KOPT-K1 (cell line): ENCODE data around the gene ACER2.
"Not testable (repeated sequence)": the region's sequence is repeated elsewhere in the genome, so short reads cannot be mapped to it uniquely, and the experiment has no call there.

ENCODE experiments used
- H3K27ac ChIP-seq: fragments of 200-600 bp; sonication (generic); 2 replicates; pipeline ENCODE4 v1.5.1; 2016; ENCODE audit warnings: antibody characterized with exemption, mild to moderate bottlenecking, low read depth, low read length; ENCODE audit not compliant: poor library complexity, severe bottlenecking
- H3K36me3 ChIP-seq: fragments of 200-600 bp; sonication (generic); 2 replicates; pipeline ENCODE4 v1.5.1; 2017; ENCODE audit warnings: antibody characterized with exemption, mild to moderate bottlenecking, low read length, moderate library complexity; ENCODE audit not compliant: insufficient read depth
- H3K9me3 ChIP-seq: fragments of 200-600 bp; sonication (generic); 2 replicates; pipeline ENCODE4 v1.5.1; 2017; ENCODE audit warnings: antibody characterized with exemption, low read length, mild to moderate bottlenecking; ENCODE audit not compliant: insufficient read depth, poor library complexity, severe bottlenecking

Gene ACER2

DNA sequence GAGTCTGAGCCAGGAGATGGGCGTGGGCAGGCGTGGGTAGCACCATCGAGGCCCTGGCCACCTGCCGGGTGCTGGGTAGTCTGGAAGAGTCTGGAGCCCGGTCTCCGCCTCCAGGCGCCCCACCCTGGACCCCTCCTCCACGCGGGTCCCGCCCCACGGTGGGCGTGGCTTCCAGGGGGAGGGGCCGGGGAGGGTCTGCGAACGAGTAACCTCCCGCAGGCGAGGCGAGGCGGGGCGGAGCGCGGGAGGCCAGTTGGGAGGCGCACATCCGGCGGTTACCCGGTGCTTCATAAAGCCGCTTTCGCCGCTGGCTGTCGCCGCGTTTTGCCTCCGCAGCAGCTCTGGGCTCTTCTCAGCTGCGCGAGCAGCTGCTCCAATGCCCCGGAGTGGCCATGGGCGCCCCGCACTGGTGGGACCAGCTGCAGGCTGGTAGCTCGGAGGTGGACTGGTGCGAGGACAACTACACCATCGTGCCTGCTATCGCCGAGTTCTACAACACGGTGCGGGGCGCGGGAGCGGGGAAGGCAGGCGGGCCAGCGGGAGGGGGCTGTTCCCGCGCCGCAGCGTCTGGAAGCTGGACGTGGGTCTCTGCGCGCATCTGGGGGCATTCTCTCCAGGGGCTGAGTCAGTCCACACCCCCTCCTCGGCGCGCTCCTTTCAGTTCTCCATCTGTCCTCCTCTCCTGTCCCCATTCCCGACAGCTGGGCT, at the start of gene ACER2:
TSS of gene ACER2 (plus strand) at position 317 of the 708 bp plus-strand sequence. CDS start at position 393, 76 bp downstream.
- peak within 1 kb of the TSS; percentile 71 for H3K27ac ChIP-seq
- peaks cover 3% of the 10 kb centered on the region for H3K9me3 ChIP-seq
- H3K36me3 ChIP-seq = no peaks in the 10 kb centered on the region

DNA sequence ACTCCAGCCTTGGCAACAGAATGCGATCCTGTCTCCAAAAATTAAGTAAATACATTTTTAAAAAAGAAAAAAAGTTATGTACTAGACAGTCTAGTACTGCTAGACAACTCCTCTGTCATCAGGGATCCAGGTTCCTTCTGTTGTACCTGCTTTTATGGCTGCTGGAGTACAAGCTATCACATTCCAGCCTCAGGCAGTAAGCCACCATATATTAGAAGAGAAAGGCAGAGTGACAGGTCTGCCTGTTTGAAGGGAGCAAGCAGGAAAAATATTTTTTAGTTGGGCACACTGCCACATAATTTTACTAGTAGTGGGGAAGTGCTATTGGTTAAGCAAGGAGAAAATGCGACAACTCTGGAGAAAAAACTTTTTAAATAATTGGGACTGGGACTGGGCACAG, 39.7 kb upstream of the ACER2 start:
- H3K36me3 ChIP-seq = peaks cover 81% of the 10 kb centered on the region
- H3K9me3 ChIP-seq = no peaks in the 10 kb centered on the region
- no peak overlapping the region for H3K27ac ChIP-seq

DNA sequence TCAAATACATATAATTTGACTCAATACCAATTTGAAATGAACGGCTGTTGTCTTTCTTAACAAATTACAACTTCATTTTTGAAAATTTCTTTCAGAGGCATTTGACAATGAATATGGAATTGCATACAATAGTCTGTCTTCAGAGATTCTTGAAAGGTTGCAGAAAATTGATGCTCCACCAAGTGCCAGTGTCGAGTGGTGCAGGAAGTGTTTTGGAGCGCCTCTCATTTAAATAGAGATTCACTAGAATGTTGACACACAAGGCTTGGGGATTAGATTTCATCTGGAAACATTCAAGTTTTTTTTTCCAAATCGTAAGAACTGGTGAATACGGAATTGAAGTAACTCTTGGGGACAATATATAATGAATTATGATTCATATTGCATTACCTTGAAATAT, 36.9 kb upstream of the ACER2 start:
- Histone ChIP-seq H3K27ac (no peak overlapping the region), H3K36me3 (peaks cover 89% of the 10 kb centered on the region), H3K9me3 (no peaks in the 10 kb centered on the region)

DNA sequence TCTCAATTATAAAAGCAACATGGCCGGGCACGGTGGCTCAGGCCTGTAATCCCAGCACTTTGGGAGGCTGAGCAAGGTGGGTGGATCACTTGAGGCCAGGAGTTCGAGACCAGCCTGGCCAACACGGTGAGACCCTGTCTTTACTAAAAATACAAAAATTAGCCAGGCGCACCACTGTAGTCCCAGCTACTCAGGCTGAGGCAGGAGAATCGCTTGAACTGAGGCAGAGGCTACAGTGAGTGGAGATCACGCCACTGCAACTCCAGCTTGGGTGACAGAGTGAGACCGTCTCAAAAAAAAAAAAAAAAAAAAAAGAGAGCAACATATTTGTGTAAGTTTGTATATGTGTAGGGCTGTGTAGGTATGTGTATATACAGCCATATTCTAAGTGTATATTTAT, 36.2 kb upstream of the ACER2 start:
- H3K27ac ChIP-seq = no peak overlapping the region
- no peaks in the 10 kb centered on the region for H3K9me3 ChIP-seq
- peaks cover 90% of the 10 kb centered on the region for H3K36me3 ChIP-seq

DNA sequence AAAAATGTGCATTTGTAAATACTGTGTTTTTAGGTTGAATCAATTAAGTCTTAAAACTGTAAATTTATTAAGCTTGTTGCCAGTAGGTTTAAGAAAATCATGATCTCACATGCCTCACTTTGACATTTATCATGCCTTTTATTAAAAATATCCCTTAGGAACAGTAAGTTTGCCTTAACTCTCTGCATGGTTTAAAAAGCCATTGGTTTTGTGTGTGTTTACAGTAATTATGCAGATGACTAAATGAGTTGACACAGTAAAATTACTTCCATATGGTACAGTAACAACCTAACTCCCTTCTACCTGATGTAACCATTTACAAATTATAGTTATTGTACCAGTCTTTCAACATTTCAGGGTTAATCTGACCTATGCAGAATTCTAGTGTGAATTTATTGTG, 35.3 kb upstream of the ACER2 start:
- Histone ChIP-seq H3K36me3 (peaks cover 90% of the 10 kb centered on the region), H3K27ac (no peak overlapping the region), H3K9me3 (no peaks in the 10 kb centered on the region)

DNA sequence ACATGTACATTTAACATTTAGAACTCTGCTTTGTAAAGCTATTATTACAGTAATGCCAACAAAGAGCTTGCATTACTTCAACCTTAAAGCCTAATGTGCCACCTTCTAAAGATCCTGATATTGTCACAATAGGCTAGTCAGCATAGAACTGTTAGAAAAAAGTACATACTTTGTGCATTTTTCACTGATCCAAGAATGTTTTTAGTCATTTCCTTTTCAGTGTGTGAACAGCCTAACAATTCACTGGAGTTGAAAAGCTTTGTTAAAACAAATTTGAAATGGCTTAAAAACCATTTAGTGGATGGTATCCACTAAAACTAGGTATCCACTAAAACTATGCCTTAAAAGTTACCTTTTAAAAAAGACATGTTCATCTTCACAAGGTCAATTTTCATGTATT, 33.3 kb upstream of the ACER2 start:
- H3K27ac ChIP-seq = no peak overlapping the region
- H3K9me3 ChIP-seq = no peaks in the 10 kb centered on the region
- peaks cover 91% of the 10 kb centered on the region for H3K36me3 ChIP-seq

DNA sequence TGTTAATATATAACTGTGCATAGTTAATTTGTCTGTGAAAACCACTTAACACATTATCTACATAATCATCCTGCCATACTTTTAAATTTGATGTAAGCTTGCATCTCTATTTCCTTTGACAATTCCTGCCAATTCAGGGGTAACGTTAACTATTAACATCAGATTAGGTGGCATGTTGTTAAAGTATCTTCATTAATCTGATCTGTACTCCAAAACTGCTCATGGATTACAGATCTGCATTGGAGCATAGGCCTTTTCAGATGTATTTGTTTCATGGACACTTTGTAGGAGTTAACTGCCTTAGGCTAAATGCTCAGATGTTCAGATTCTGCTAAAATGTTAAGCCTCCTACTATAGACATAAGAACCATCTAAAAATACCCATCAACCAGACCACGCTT, 31.9 kb upstream of the ACER2 start:
- H3K36me3 ChIP-seq = peaks cover 77% of the 10 kb centered on the region
- H3K27ac ChIP-seq = no peak overlapping the region

DNA sequence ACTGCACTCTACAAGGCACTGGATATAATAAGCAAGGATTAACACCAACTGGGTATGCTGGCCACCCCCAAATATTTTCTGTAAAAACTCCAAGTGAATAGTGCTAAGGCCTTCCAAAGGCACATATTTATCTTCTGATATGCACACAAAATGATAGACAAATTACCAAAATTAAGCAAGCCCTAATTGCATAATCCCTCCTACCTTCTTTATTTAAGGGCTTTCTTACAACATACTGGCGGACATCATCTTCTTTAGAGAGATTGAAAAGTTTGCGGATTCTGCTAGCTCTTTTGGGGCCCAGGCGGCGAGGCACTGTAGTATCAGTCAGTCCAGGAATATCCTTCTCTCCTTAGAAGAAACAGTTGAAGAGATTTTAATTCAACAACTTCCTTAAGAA, 30.6 kb upstream of the ACER2 start:
- H3K36me3 ChIP-seq = peaks cover 65% of the 10 kb centered on the region
- H3K9me3 ChIP-seq = no peaks in the 10 kb centered on the region
- peak overlapping the region; percentile 85 for H3K27ac ChIP-seq

More for the DNA sequence above, 31.9 kb upstream of the ACER2 start:
- H3K9me3 ChIP-seq = no peaks in the 10 kb centered on the region

DNA sequence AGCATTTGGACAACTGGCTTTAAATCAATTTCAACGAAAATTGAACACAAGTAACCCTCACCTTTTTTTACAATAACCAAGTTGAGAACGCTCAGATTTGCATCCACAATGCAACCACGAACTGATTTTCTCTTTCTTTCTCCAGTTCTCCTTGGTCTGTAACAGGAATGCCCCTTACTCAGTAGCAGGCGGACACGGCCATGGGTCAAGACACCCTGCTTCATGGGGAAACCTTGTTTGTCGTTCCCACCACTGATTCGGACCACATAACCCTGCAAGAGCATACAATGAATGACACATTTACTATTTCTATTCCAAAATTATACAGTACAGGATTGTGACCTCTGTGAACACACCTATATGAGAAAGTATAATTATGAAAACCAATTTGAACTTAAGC, 30.2 kb upstream of the ACER2 start:
- no peaks in the 10 kb centered on the region for H3K9me3 ChIP-seq
- peaks cover 60% of the 10 kb centered on the region for H3K36me3 ChIP-seq
- peak overlapping the region; percentile 85 for H3K27ac ChIP-seq

DNA sequence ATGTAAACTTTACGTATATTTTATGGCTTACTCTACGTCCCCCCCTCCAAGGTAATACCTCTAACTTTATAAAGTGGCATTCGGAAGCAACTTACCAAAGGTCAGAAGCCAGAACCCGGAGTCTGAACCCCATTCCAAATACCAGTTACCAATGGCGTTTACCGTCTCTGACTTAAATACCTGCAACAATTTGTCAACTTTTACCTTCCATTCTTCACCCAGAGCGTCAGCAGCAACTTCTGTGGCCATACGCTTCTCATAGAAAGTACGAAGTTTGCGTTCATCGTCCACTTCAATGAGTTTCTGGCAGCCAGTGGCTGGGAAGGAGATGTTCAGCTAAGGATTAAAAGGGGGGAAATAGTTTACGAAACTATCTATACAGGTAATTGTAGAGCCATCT, 29.5 kb upstream of the ACER2 start:
- H3K9me3 ChIP-seq = no peaks in the 10 kb centered on the region
- peaks cover 53% of the 10 kb centered on the region for H3K36me3 ChIP-seq
- peak overlapping the region; percentile 85 for H3K27ac ChIP-seq

DNA sequence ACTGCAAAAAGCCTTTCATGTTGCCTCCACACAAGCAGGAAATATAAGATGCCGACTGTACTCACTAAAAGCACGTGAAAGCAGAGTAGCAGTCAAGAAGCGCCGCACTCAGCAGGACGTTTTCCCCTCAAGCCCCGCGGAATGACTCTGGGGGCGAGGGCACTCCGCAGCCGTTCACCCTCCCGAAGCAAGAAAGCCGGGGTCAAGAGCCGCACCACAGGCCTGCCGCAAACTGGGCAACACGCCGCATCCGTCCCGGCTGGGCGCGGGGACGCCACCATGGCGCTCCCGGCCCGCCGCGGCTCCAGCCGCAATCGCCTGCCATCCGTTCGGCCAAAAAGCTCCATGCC, 29.1 kb upstream of the ACER2 start:
- Histone ChIP-seq H3K36me3 (peaks cover 50% of the 10 kb centered on the region), H3K27ac (peak overlapping the region; percentile 85)

DNA sequence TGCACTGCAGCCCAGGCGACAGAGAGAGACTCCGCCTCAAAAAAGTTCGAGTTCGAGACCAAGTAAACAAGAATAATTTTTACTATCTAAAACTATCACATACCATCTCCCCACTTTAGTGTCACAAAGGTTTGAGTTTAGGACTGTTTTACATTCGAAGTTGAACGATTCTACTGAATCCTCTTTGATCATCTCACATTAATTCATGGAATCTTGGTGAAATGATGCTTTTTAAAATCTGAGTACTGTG, 28.1 kb upstream of the ACER2 start:
- H3K9me3 ChIP-seq = no peaks in the 10 kb centered on the region
- H3K27ac ChIP-seq = peak overlapping the region; percentile 85
- H3K36me3 ChIP-seq = peaks cover 39% of the 10 kb centered on the region

More for the DNA sequence above, 29.1 kb upstream of the ACER2 start:
- no peaks in the 10 kb centered on the region for H3K9me3 ChIP-seq

DNA sequence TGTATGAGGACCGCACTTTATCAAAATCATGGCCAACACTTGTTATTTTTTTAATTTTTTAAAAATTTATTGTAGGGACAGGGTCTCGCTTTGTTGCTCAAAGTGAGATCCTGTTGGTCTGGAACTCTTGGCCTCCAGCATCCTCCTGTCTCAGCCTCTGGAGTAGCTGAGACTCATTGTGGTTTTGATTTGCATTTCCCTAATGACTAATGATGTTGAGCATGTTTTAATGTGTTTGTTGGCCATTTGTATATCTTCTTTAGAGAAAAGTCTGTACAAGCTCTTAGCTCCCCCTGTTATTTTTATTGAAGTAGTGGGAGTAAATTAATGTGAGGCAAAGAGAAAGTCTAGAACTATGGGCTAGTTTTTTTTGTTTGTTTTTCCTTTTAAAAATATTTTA, 27.2 kb upstream of the ACER2 start:
- no peaks in the 10 kb centered on the region for H3K9me3 ChIP-seq
- H3K27ac ChIP-seq = no peak overlapping the region
- peaks cover 30% of the 10 kb centered on the region for H3K36me3 ChIP-seq

DNA sequence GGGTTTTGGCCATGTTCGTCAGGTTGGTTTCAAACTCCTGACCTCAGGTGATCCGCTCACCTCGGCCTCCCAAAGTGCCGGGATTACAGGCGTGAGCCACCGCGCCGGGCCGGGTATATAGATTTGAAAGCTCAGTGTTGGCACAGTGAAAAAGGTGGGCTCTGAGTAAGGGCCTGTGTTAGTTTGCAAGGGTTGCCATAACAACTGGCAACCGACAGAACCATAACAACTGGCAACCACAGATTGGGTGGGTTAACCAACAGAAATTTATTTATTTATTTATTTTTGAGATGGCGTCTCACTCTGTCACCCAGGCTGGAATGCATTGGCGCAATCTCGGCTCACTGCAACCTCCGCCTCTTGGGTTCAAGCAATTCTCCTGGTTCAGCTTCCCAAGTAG, 23.6 kb upstream of the ACER2 start:
- not testable (repeated sequence) for H3K36me3 ChIP-seq, H3K27ac ChIP-seq, H3K9me3 ChIP-seq

DNA sequence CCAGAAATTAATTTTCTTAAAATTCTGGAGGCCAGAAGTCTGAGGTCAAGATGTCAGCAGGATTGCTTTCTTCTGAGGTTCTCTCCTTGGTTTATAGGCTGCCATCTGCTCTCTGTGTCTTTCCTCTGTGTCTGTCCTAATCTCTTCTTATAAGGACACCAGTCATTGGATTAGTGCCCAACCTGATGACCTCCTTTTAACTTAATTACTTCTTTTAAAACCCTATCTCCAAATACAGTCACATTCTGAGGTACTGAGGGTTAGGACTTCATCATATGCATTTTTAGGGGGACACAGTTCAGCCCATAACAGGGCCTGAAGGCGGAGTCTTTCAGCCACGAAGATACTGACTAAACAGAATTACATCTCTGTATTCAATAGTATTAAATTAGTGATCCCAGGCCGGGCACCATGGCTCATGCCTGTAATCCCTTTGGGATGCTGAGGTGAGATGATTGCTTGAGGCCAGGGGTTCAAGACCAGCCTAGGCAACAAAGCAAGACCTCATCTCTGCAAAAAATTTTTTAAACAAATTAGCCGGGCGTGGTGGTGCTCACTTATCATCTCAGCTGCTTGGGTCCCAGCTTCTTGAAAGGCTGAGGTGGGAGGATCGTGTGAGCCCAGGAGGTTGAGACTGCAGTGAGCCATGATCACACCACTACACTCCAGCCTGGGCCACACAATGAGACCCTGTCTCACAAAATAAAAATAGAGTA, 22.9 kb upstream of the ACER2 start:
- H3K27ac ChIP-seq = no peak overlapping the region
- no peaks in the 10 kb centered on the region for H3K9me3 ChIP-seq

DNA sequence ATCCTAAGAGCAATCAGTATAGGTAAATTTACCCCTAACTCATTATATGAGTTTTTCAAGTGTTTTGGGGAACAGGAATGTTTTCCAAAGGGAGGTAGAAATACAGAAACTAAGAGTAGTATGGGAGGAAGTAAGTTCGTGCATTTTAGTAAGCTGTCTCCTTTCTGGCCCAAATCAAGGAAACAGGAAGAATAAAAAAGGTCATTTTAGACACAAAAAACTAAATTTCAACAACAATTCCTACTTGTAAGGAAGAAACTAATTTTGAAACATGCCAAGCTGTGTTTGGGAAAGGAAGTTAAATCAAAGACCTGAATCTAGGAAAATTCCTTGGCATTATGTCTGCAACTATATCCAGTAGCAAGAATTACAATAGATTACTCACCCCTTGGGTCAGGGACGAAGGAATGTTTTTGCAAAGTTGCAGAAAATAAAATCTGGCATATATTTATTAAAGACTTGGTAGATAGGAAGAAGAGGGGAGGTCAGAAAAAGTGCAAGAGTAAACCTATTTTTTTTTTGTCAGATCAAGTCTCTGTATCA, 22.2 kb upstream of the ACER2 start:
- Histone ChIP-seq H3K36me3 (no peaks in the 10 kb centered on the region), H3K27ac (no peak overlapping the region), H3K9me3 (no peaks in the 10 kb centered on the region)

More for the DNA sequence above, 22.9 kb upstream of the ACER2 start:
- H3K36me3 ChIP-seq = no peaks in the 10 kb centered on the region
